Neural cell (in vitro differentiated cells): ENCODE data around the gene UCK2.

ENCODE experiments used
- EP300 ChIP-seq: fragments of 450-650 bp; conservative IDR thresholded peaks from 2 replicates; pipeline ENCODE4 v1.6.1; 2014; ENCODE audit warnings: antibody characterized with exemption, mild to moderate bottlenecking, moderate library complexity; ENCODE audit not compliant: poor library complexity, severe bottlenecking
- POLR2AphosphoS5 ChIP-seq: IDR thresholded peaks from 2 replicates; pipeline ENCODE4 v1.6.1; 2012
- TF ChIP-seq, protein P1 (sequence below): fragments of 450-650 bp; IDR thresholded peaks from 2 replicates; pipeline ENCODE4 v1.5.1; 2014; ENCODE audit warnings: antibody characterized with exemption, mild to moderate bottlenecking, moderate library complexity; ENCODE audit not compliant: poor library complexity, severe bottlenecking
- TF ChIP-seq, protein P2 (sequence below): IDR thresholded peaks from 2 replicates; pipeline ENCODE4 v1.6.1; 2012; ENCODE audit warnings: borderline replicate concordance

DNA sequence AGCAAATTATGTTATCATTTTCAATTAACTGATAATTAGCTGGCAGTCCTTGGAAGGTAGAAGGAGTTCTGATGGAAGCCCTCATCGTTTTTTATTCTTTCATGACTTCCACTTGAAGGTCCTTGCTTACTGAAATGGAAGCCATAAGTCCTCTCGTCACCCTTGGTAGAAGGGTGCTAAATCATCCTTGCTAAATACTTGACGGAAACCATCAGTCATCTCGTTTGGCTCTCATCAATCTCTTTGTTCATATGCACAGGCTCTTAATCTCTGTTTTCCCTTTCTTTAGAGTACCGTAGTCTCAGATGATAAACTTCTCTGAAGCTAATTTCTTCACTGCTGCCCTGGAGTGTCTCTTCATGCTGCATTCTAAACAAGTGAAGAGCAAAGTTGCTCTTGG lies 34.5 kb downstream of the UCK2 start:
- TF ChIP-seq, protein P1, sequence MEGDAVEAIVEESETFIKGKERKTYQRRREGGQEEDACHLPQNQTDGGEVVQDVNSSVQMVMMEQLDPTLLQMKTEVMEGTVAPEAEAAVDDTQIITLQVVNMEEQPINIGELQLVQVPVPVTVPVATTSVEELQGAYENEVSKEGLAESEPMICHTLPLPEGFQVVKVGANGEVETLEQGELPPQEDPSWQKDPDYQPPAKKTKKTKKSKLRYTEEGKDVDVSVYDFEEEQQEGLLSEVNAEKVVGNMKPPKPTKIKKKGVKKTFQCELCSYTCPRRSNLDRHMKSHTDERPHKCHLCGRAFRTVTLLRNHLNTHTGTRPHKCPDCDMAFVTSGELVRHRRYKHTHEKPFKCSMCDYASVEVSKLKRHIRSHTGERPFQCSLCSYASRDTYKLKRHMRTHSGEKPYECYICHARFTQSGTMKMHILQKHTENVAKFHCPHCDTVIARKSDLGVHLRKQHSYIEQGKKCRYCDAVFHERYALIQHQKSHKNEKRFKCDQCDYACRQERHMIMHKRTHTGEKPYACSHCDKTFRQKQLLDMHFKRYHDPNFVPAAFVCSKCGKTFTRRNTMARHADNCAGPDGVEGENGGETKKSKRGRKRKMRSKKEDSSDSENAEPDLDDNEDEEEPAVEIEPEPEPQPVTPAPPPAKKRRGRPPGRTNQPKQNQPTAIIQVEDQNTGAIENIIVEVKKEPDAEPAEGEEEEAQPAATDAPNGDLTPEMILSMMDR = no peak
- TF ChIP-seq POLR2AphosphoS5 (no peak), EP300 (no peak)
- TF ChIP-seq, protein P2, sequence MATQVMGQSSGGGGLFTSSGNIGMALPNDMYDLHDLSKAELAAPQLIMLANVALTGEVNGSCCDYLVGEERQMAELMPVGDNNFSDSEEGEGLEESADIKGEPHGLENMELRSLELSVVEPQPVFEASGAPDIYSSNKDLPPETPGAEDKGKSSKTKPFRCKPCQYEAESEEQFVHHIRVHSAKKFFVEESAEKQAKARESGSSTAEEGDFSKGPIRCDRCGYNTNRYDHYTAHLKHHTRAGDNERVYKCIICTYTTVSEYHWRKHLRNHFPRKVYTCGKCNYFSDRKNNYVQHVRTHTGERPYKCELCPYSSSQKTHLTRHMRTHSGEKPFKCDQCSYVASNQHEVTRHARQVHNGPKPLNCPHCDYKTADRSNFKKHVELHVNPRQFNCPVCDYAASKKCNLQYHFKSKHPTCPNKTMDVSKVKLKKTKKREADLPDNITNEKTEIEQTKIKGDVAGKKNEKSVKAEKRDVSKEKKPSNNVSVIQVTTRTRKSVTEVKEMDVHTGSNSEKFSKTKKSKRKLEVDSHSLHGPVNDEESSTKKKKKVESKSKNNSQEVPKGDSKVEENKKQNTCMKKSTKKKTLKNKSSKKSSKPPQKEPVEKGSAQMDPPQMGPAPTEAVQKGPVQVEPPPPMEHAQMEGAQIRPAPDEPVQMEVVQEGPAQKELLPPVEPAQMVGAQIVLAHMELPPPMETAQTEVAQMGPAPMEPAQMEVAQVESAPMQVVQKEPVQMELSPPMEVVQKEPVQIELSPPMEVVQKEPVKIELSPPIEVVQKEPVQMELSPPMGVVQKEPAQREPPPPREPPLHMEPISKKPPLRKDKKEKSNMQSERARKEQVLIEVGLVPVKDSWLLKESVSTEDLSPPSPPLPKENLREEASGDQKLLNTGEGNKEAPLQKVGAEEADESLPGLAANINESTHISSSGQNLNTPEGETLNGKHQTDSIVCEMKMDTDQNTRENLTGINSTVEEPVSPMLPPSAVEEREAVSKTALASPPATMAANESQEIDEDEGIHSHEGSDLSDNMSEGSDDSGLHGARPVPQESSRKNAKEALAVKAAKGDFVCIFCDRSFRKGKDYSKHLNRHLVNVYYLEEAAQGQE = no peak
